H1 (cell line): ENCODE measurements around the gene DPY19L2. TPM values are rescaled to one million over a fixed set of nuclear protein-coding genes. Genes with fewer than 3 reads are reported as not detected.
A peak's percentile ranks its signal among the peaks of the same experiment; 100 is the strongest.

Experiments used
- ASH2L ChIP-seq: fragments of 200-600, 300-600 bp; sonication (generic); IDR thresholded peaks from one replicate; pipeline ENCODE4 v1.7.1; 2017; ENCODE audit warnings: low read length
- BCL11A ChIP-seq, 2 experiments: IDR thresholded peaks; one replicate each; pipeline ENCODE4 v1.6.1; 2011; ENCODE audit warnings: low read depth in 2 of 2, low read length in 2 of 2, mild to moderate bottlenecking in 2 of 2
- BRCA1 ChIP-seq: IDR thresholded peaks from 2 replicates; pipeline ENCODE4 v1.6.1; 2012; ENCODE audit warnings: low read depth, low read length, improper control_type of control experiment
- CREB1 ChIP-seq: IDR thresholded peaks from 2 replicates; pipeline ENCODE4 v1.6.1; 2012; ENCODE audit warnings: inconsistent platforms
- CTCF ChIP-seq, 3 experiments: IDR thresholded peaks; 1 replicate in 2 of 3; 2 replicates in 1 of 3; pipeline versions ENCODE4 v1.5.1 to v1.6.1; 2011; ENCODE audit warnings: low read length in 3 of 3, mild to moderate bottlenecking in 3 of 3, inconsistent platforms in 2 of 3, low read depth in 1 of 3, moderate library complexity in 1 of 3; ENCODE audit not compliant: insufficient read depth in 1 of 3; ENCODE audit errors: control extremely low read depth in 1 of 3
- EZH2 ChIP-seq: fragments of 200-600 bp; sonication (generic); IDR thresholded peaks from 2 replicates; pipeline ENCODE4 v1.7.1; 2012; ENCODE audit warnings: low read depth, mild to moderate bottlenecking, moderate library complexity, low read length, inconsistent platforms; ENCODE audit not compliant: severe bottlenecking
- FOSL1 ChIP-seq: IDR thresholded peaks from 2 replicates; pipeline ENCODE4 v1.6.1; 2011; ENCODE audit warnings: mild to moderate bottlenecking, low read depth, low read length, moderate library complexity; ENCODE audit not compliant: insufficient read depth
- GABPA ChIP-seq: IDR thresholded peaks from 2 replicates; pipeline ENCODE4 v1.6.1; 2011; ENCODE audit warnings: mild to moderate bottlenecking, low read length, moderate library complexity, borderline replicate concordance; ENCODE audit not compliant: insufficient read depth
- KDM4A ChIP-seq: IDR thresholded peaks from one replicate; pipeline ENCODE4 v1.7.1; 2012; ENCODE audit warnings: low read depth, mild to moderate bottlenecking, moderate library complexity, low read length, inconsistent platforms; ENCODE audit not compliant: severe bottlenecking
- KDM5A ChIP-seq: fragments of 200-600 bp; IDR thresholded peaks from 2 replicates; pipeline ENCODE4 v1.7.1; 2012; ENCODE audit warnings: mild to moderate bottlenecking, low read length, inconsistent platforms, mixed read lengths
- NANOG ChIP-seq: IDR thresholded peaks from 2 replicates; pipeline ENCODE4 v1.6.1; 2011; ENCODE audit warnings: low read length, low read depth, mild to moderate bottlenecking, inconsistent platforms; ENCODE audit not compliant: insufficient read depth, poor library complexity, severe bottlenecking
- PHF8 ChIP-seq: fragments of 200-600 bp; sonication (generic); conservative IDR thresholded peaks from 2 replicates; pipeline ENCODE4 v1.7.1; 2012; ENCODE audit warnings: low read depth, mild to moderate bottlenecking, inconsistent platforms, low read length, moderate library complexity
- RAD21 ChIP-seq, 2 experiments: IDR thresholded peaks in 1 of 2; conservative IDR thresholded peaks in 1 of 2; 2 replicates each; pipeline ENCODE4 v1.6.1; 2011; ENCODE audit warnings: low read depth in 2 of 2, low read length in 2 of 2, improper control_type of control experiment in 1 of 2, inconsistent platforms in 1 of 2, mild to moderate bottlenecking in 1 of 2, moderate library complexity in 1 of 2
- RBBP5 ChIP-seq: IDR thresholded peaks from 2 replicates; pipeline ENCODE4 v1.7.1; 2012; ENCODE audit warnings: low read depth, mild to moderate bottlenecking, inconsistent platforms, low read length, moderate library complexity, borderline replicate concordance
- RNF2 ChIP-seq: fragments of 200-900, 300-1000 bp; sonication (generic); IDR thresholded peaks from 2 replicates; pipeline ENCODE4 v1.7.1; 2016; ENCODE audit warnings: borderline replicate concordance, low read depth, mild to moderate bottlenecking, antibody characterized with exemption, low read length; ENCODE audit not compliant: poor library complexity, severe bottlenecking; ENCODE audit errors: missing control alignments
- SRF ChIP-seq: IDR thresholded peaks from 2 replicates; pipeline ENCODE4 v1.6.1; 2011; ENCODE audit warnings: mild to moderate bottlenecking, low read depth, low read length, moderate library complexity
- TCF12 ChIP-seq: IDR thresholded peaks from 2 replicates; pipeline ENCODE4 v1.6.1; 2011; ENCODE audit warnings: low read depth, mild to moderate bottlenecking, low read length
- YY1 ChIP-seq: IDR thresholded peaks from 2 replicates; pipeline ENCODE4 v1.6.1; 2011; ENCODE audit warnings: low read depth, mild to moderate bottlenecking, low read length
- polyA plus RNA-seq, 7 experiments: library from polyadenylated mRNA; depleted of rRNA in 3 of 7; stranded (reverse) in 5 of 7; unstranded in 2 of 7; fragments of >200 nt in 5 of 7; fragments of 200-250 nt in 2 of 7; gene quantifications; 1 replicate in 5 of 7; 2 replicates in 1 of 7; 4 replicates in 1 of 7; pipeline versions ENCODE4 v1.2.1 to v1.2.3, GENCODE V29; 2011 to 2013; ENCODE audit warnings: missing spikeins in 2 of 7, mixed read lengths in 2 of 7
- total RNA-seq: library from RNA; stranded (reverse); fragmentation: NEBNext Ultra II Directional; extraction: Animal tissue kit (Norgen Biotek cat#: 25700); gene quantifications from 2 replicates; pipeline ENCODE4 v1.2.1, GENCODE V29; 2021

DPY19L2 gene
- total and polyA plus RNA-seq, 2 of the 8 experiments (the other 6 are each of a cell fraction or from before 2014, with no cell fraction given), result 2.2 to 3.3 TPM

GRCh38 chr12:63668028-63668799, at the start of gene DPY19L2 (continued):
- TF ChIP-seq EZH2 (no peak), BCL11A (IDR thresholded peaks at IDR 0.05; ENCODE audit: low read depth in 2 of 2, low read length in 2 of 2) (no peak), KDM4A (peak; percentile 67), PHF8 (no peak; the same call in 1 of the 2 replicates), TCF12 (no peak), SRF (no peak), FOSL1 (no peak), RBBP5 (no peak; the same call in 1 of the 2 replicates), CREB1 (no peak), RAD21 (IDR thresholded peaks at IDR 0.05 in 1 of 2, conservative IDR thresholded peaks at IDR 0.05 in 1 of 2; ENCODE audit: low read depth in 2 of 2, low read length in 2 of 2) (no peak), BRCA1 (no peak), YY1 (peak; percentile 42; the same call in 1 of the 2 replicates), KDM5A (no peak), ASH2L (no peak), RNF2 (no peak), CTCF (IDR thresholded peaks at IDR 0.05; ENCODE audit: control extremely low read depth in 1 of 3, insufficient read depth in 1 of 3, low read depth in 1 of 3, low read length in 3 of 3) (no peak), NANOG (no peak), GABPA (no peak)
